GM12878 (cell line): ENCODE data around the gene MIEF1. TPM values are rescaled to one million over a fixed set of nuclear protein-coding genes. Genes with fewer than 3 reads are reported as not detected.

Source experiments
- ATAC-seq: fragments of 200-7000 bp; cut with Tn5 transposase; 3 replicates; pipeline ENCODE4 v1.9.1; 2020; ENCODE audit warnings: mild to moderate bottlenecking, moderate library complexity
- BruUV-seq: library from RNA; stranded (reverse); fragments of 400-500 nt; replicated peaks from 2 replicates; lab custom pipeline; 2021; lab: Mats Ljungman, UMichigan
- CTCF ChIA-PET: fragments of 300-600 bp; sonication (Branson Sonifier 250); formaldehyde crosslinking; extraction: SDS; loops from one replicate; lab custom pipeline; 2021; ENCODE audit warnings: inconsistent platforms; lab: Yijun Ruan, JAX
- POLR2A ChIA-PET: fragments of 350-600 bp; formaldehyde crosslinking; extraction: SDS; loops from one replicate; lab custom pipeline; 2021; ENCODE audit warnings: inconsistent platforms; lab: Charles Lee
- RAD21 ChIA-PET: fragments of 300-600 bp; sonication (Branson Sonifier 250); formaldehyde crosslinking; loops from one replicate; lab custom pipeline; 2023; ENCODE audit warnings: antibody characterized with exemption; ENCODE audit not compliant: unreplicated experiment; lab: Charles Lee
- SMC1A ChIA-PET: fragments of 300-600 bp; sonication (Branson Sonifier 250); formaldehyde crosslinking; loops from one replicate; lab custom pipeline; 2023; ENCODE audit not compliant: unreplicated experiment, uncharacterized antibody; lab: Charles Lee
- DNase-seq: peaks from one replicate; pipeline ENCODE4 v3.0.0-alpha.2; 2011; ENCODE audit warnings: low read depth, low spot score
- FAIRE-seq: peaks from 3 replicates; lab custom pipeline; 2011; peaks lifted over from hg19 to GRCh38; lab: Jason Lieb, UNC
- H2AFZ ChIP-seq: 2 replicates; pipeline ENCODE4 v1.6.0; 2011; ENCODE audit warnings: low read depth, low read length, control low read depth; ENCODE audit not compliant: control insufficient read depth
- H3K27ac ChIP-seq: 2 replicates; pipeline ENCODE4 v1.5.1; 2011; ENCODE audit warnings: control low read depth; ENCODE audit not compliant: control insufficient read depth, insufficient read depth
- H3K27me3 ChIP-seq, 2 experiments: replicated peaks in 1 of 2; 2 replicates each; pipeline versions ENCODE4 v1.6.0 to v1.6.1; 2011; ENCODE audit warnings: low read length in 1 of 2; ENCODE audit not compliant: control insufficient read depth in 2 of 2, insufficient read depth in 2 of 2
- H3K36me3 ChIP-seq, 2 experiments: 2 replicates each; pipeline ENCODE4 v1.5.1; 2011; ENCODE audit warnings: low read length in 1 of 2; ENCODE audit not compliant: control insufficient read depth in 2 of 2, insufficient read depth in 2 of 2
- H3K4me1 ChIP-seq: 2 replicates; pipeline ENCODE4 v1.6.1; 2011; ENCODE audit warnings: mild to moderate bottlenecking, low read length, moderate library complexity, mixed read lengths; ENCODE audit not compliant: control insufficient read depth, insufficient read depth
- H3K4me2 ChIP-seq: 2 replicates; pipeline ENCODE4 v1.6.0; 2011; ENCODE audit warnings: control low read depth; ENCODE audit not compliant: control insufficient read depth, insufficient read depth
- H3K4me3 ChIP-seq: fragments of 200-600 bp; sonication (generic); 2 replicates; pipeline ENCODE4 v1.5.1; 2016
- H3K79me2 ChIP-seq: 2 replicates; pipeline ENCODE4 v1.6.0; 2011; ENCODE audit warnings: low read length; ENCODE audit not compliant: control insufficient read depth, insufficient read depth
- H3K9ac ChIP-seq: 2 replicates; pipeline ENCODE4 v1.8.0; 2011; ENCODE audit warnings: low read length, control low read depth, mixed read lengths; ENCODE audit not compliant: control insufficient read depth, insufficient read depth
- H3K9me3 ChIP-seq: replicated peaks from 3 replicates; pipeline ENCODE4 v1.5.1; 2011; ENCODE audit warnings: mild to moderate bottlenecking, low read length; ENCODE audit not compliant: control insufficient read depth, insufficient read depth
- H4K20me1 ChIP-seq: 2 replicates; pipeline ENCODE4 v1.6.0; 2011; ENCODE audit not compliant: control insufficient read depth, insufficient read depth
- CHD4 ChIP-seq: fragments of 200-600 bp; sonication (generic); IDR thresholded peaks from 2 replicates; pipeline ENCODE4 v1.6.1; 2016; ENCODE audit warnings: mild to moderate bottlenecking
- MLLT1 ChIP-seq: fragments of 450-650 bp; IDR thresholded peaks from 2 replicates; pipeline ENCODE4 v1.6.1; 2016; ENCODE audit warnings: mild to moderate bottlenecking
- WGBS: methylation state at CpG from one replicate; pipeline ENCODE4 v1.1.6; 2016; ENCODE audit warnings: low lambda C conversion rate; ENCODE audit not compliant: insufficient replicate concordance, insufficient coverage; ENCODE audit errors: missing lambda C conversion rate; 5-methylcytosine and 5-hydroxymethylcytosine counted together
- in situ Hi-C: fragments of 300-500 bp; cut with MboI; formaldehyde crosslinking; loops from 9 replicates; pipeline ENCODE4 v1.14.3; 2018; ENCODE audit warnings: mixed read lengths
- intact Hi-C: fragments of 100-400 bp; cut with micrococcal nuclease; formaldehyde crosslinking; loops from one replicate; pipeline ENCODE4 v1.14.2; 2022; ENCODE audit not compliant: unreplicated experiment
- polyA plus RNA-seq, 11 experiments: library from polyadenylated mRNA; depleted of rRNA in 4 of 11; unstranded in 6 of 11; stranded (reverse) in 5 of 11; fragments of >200 nt; fragmentation: Nextera tagmentation in 4 of 11; fragmentation: Illumina TruSeq in 1 of 11; extraction: Ambion mirVana in 4 of 11; extraction: Trizol in 1 of 11; gene quantifications; 1 replicate in 1 of 11; 2 replicates in 10 of 11; pipeline versions ENCODE4 v1.2.1 to v1.2.3, GENCODE V29; 2011 to 2016; ENCODE audit warnings: inconsistent platforms in 2 of 11, missing spikeins in 2 of 11, low read depth in 1 of 11
- total RNA-seq, 4 experiments: library from RNA; depleted of rRNA in 3 of 4; stranded (reverse); fragments of >200 nt in 3 of 4; fragmentation: Illumina TruSeq in 1 of 4; extraction: Trizol in 1 of 4; gene quantifications; 2 replicates each; pipeline versions ENCODE4 v1.2.1 to v1.2.3, GENCODE V29; 2013 to 2021

Gene MIEF1
- total and polyA plus RNA-seq, 10 of the 15 experiments (the other 5 are each of a cell fraction or from before 2014, with no cell fraction given), result 12.4 to 52.3 (median 29.3) TPM

GRCh38 chr22:39459681-39460080 lies 42.4 kb upstream of the MIEF1 start:
- ChIA-PET RAD21 (interaction anchor here (1.2 to 2.7 kb wide), 4 partner anchors 12 to 69 kb away, joined by 3 to 10 read pairs (median 6); no protein-coding TSS in a partner anchor), SMC1A (interaction anchor here (5.9 kb wide), 1 partner anchor 12 kb away, joined by 50 read pairs; no protein-coding TSS in a partner anchor), CTCF (interaction anchor here (0.6 to 4.1 kb wide), 7 partner anchors 10 to 55 kb away, joined by 3 to 23 read pairs (median 3); partner anchors contain the start of gene MIEF1), POLR2A (interaction anchor here (1.1 to 2.8 kb wide), 6 partner anchors 12 to 344 kb away, joined by 3 to 28 read pairs (median 6); partner anchors contain the start of gene TAB1)
- Histone ChIP-seq H4K20me1 (no peaks in the 10 kb centered on the region), H3K36me3 (peaks cover 0 to 5% of the 10 kb centered on the region in 2 experiments; a peak in 2 of 4 replicates), H3K9ac (no peak overlapping the region), H3K27me3 (no peaks in the 10 kb centered on the region), H3K27ac (no peak overlapping the region), H3K4me3 (peak overlapping the region; percentile 86), H3K9me3 (no peaks in the 10 kb centered on the region), H3K79me2 (peaks cover 73% of the 10 kb centered on the region), H3K4me2 (no peak overlapping the region; the same call in 1 of the 2 replicates), H3K4me1 (peaks cover 37% of the 10 kb centered on the region), H2AFZ (no peak overlapping the region)
- TF ChIP-seq MLLT1 (peak; percentile 80), CHD4 (no peak)
- in situ Hi-C loops (no loop called here), intact Hi-C loops (no loop called here)
- no TSS peak for BruUV-seq
- FAIRE-seq (no peak), ATAC-seq (no peak), DNase-seq (no peak)
- WGBS, result 88% methylated on average over 11 of the region's 11 CpGs
